Measurements from ENCODE around the gene ELP4.

The ELP4 gene

DNA sequence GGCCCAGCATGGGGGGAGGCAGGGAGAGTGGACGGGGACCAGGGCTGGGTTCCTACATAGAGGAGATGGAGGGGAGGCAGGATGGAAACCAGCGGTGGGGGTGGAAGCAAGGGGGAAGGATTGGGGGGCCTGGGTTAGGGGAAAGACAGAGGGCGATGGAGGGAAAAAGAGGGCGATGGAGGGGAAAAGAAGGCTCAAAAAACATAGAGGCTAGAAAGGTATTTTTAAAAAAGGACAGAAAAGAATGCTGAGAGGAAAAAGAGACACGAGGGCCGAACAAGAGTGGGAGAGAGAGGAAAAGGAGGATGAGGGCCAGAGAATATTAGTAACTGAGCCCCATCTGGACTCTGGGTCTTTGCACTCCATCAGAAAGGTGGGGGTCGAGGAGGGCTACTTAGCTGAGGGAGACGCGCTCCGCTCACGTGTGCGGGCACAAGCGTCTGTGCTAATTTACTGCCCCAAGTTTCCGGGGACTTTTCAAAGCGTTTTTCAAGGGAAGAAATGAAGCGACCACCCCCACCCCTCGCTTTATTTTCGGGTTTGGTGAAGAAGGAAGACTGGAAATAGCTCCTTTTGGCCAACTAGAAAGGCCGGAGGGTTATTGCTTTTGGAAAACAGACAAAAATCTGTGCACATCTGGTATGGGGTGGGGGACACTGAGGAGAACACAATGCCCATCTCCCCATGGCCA, 287.1 kb downstream of the ELP4 start:
- Histone ChIP-seq H3K36me3 (no peaks in the 10 kb centered on the region), H3K27me3 (peaks cover 43% of the 10 kb centered on the region), H3K9me3 (no peaks in the 10 kb centered on the region), H3K4me1 (no peaks in the 10 kb centered on the region), H3K4me3 (ENCODE audit: low read depth, low read length) (no peak overlapping the region)
- DNase-seq = no peak
- TF ChIP-seq, protein P1, sequence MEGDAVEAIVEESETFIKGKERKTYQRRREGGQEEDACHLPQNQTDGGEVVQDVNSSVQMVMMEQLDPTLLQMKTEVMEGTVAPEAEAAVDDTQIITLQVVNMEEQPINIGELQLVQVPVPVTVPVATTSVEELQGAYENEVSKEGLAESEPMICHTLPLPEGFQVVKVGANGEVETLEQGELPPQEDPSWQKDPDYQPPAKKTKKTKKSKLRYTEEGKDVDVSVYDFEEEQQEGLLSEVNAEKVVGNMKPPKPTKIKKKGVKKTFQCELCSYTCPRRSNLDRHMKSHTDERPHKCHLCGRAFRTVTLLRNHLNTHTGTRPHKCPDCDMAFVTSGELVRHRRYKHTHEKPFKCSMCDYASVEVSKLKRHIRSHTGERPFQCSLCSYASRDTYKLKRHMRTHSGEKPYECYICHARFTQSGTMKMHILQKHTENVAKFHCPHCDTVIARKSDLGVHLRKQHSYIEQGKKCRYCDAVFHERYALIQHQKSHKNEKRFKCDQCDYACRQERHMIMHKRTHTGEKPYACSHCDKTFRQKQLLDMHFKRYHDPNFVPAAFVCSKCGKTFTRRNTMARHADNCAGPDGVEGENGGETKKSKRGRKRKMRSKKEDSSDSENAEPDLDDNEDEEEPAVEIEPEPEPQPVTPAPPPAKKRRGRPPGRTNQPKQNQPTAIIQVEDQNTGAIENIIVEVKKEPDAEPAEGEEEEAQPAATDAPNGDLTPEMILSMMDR (IDR thresholded peaks at IDR 0.05; ENCODE audit: low read depth, low read length) = no peak

DNA sequence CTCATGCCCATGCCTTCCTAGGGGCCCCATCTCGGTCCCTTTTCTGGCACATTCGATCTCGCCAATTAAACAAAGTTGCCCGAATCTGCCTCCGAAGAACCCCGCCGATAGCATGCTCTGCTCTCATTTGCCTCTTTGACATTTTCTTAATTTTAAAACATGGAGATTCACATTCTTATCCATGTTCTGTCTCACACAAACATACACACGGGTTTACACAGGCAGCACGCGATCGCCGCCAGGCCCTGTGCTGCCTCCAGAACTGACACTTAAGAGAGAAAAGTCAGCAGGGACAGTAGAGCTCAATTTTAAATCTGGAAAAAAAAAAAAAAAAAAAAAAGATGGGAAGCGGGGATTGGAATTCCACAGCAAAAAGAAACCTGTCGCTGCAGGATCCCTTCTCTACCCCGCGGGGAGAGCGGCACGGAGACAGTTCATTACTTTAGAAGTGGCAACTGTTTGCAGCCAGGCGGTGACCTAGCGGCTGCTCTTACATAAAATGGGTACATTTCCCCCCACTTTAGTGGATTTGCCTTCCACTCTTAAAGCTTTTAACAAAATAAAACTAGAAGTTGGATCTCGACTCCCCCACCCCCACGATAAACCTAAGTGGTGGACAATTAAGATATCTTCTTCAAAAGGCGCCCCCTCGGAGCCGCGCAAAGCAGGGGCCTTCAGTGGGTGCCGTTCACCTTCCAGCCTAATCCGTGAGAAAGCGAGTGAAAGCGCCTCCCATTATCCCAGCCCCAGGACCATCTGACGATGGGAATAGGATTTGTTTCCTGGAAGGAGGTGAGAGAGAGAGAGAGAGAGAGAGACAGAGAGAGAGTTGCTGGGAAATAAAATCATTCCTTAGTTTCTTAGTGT, 287.9 kb downstream of the ELP4 start:
- Histone ChIP-seq H3K9me3 (no peaks in the 10 kb centered on the region), H3K4me3 (ENCODE audit: low read depth, low read length) (no peak overlapping the region), H3K4me1 (no peaks in the 10 kb centered on the region), H3K36me3 (no peaks in the 10 kb centered on the region), H3K27me3 (peaks cover 49% of the 10 kb centered on the region)
- no peak for DNase-seq
- TF ChIP-seq, protein P1 (IDR thresholded peaks at IDR 0.05; ENCODE audit: low read depth, low read length) = no peak

GRCh38 chr11:31798057-31798553, 288.5 kb downstream of the ELP4 start:
- H3K4me3 ChIP-seq (ENCODE audit: low read depth, low read length) = no peak overlapping the region
- peaks cover 55% of the 10 kb centered on the region for H3K27me3 ChIP-seq
- TF ChIP-seq, protein P1 (IDR thresholded peaks at IDR 0.05; ENCODE audit: low read depth, low read length) = no peak
- no peaks in the 10 kb centered on the region for H3K4me1 ChIP-seq
- no peak for DNase-seq
- H3K9me3 ChIP-seq = no peaks in the 10 kb centered on the region
- H3K36me3 ChIP-seq = no peaks in the 10 kb centered on the region

- no peaks in the 10 kb centered on the region for H3K4me1 ChIP-seq
- H3K4me3 ChIP-seq (ENCODE audit: low read depth, low read length) = no peak overlapping the region
- peaks cover 62% of the 10 kb centered on the region for H3K27me3 ChIP-seq
- no peaks in the 10 kb centered on the region for H3K36me3 ChIP-seq
- H3K9me3 ChIP-seq = no peaks in the 10 kb centered on the region
- TF ChIP-seq, protein P1 (IDR thresholded peaks at IDR 0.05; ENCODE audit: low read depth, low read length) = no peak
- no peak for DNase-seq
These were observed 289.2 kb downstream of the ELP4 start for GRCh38 chr11:31798554-31799434.

DNA sequence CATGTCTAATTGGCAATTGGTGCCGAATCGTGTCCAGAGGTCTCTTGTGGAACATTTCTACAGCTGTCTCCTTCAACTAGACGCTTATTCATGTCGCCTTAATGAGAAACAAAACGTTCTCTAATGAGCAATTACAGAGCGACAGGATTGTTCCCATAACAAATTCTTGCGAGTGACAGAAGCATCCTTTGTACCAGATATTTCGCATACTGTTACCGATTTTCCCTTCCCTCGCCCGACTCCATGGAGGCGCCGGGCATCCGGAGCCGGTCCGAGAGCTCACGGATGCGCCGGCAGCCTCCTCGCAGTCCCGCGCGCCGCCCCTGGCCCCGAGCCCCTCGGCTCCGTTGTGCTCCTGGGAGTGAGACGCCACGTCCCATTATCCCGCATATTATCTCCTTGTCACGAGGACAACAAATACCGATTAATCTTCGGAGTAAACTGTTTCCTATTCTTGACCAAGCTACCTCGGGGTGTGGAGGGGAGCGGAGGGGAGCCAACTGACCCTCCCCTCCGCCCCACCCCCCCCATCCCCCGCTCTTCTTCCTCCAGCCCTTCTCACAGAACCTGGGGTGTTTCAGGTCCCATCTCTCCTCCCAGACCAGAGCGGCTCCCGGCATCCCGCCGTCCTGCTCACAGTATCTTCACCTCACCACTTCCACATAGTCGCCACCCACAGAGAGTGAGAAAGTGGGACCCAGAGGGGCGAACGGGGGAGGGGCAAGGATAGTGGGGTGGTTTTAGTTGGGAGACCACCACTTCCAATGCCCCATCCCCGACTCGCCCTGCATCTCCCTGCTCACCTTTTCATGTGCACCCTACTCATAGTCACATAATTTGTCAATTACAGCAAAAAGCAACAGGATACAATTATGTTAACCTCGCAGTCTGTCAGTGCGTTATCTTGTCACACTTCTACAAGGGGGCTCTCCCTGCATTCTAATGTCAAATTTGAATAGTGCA, 290.1 kb downstream of the ELP4 start:
- no peak for DNase-seq
- no peak overlapping the region for H3K4me3 ChIP-seq (ENCODE audit: low read depth, low read length)
- peaks cover 71% of the 10 kb centered on the region for H3K27me3 ChIP-seq
- no peaks in the 10 kb centered on the region for H3K36me3 ChIP-seq
- H3K9me3 ChIP-seq = no peaks in the 10 kb centered on the region
- TF ChIP-seq, protein P1 (IDR thresholded peaks at IDR 0.05; ENCODE audit: low read depth, low read length) = no peak
- H3K4me1 ChIP-seq = no peaks in the 10 kb centered on the region

Measured in BE2C (cell line).